GOT3 (cell line): Measurements from ENCODE around the gene SNAPIN.

Experiments used
- DNase-seq: peaks from one replicate; lab custom pipeline; 2025; ENCODE audit warnings: mixed read lengths; lab: John Stamatoyannopoulos, UW

SNAPIN gene

DNA sequence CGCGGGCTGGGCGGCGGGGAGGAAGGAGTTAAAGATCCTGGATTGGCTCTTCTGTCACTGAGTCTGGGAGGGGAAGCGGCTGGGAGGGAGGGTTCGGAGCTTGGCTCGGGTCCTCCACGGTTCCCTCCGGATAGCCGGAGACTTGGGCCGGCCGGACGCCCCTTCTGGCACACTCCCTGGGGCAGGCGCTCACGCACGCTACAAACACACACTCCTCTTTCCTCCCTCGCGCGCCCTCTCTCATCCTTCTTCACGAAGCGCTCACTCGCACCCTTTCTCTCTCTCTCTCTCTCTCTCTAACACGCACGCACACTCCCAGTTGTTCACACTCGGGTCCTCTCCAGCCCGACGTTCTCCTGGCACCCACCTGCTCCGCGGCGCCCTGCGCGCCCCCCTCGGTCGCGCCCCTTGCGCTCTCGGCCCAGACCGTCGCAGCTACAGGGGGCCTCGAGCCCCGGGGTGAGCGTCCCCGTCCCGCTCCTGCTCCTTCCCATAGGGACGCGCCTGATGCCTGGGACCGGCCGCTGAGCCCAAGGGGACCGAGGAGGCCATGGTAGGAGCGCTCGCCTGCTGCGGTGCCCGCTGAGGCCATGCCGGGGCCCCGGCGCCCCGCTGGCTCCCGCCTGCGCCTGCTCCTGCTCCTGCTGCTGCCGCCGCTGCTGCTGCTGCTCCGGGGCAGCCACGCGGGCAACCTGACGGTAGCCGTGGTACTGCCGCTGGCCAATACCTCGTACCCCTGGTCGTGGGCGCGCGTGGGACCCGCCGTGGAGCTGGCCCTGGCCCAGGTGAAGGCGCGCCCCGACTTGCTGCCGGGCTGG is 20.2 kb downstream of the SNAPIN start, which contains the start of gene NPR1:
NPR1 (plus strand) TSS at position 170 of the 818 bp plus-strand sequence; CDS start at position 591, 421 bp downstream.
- DNase-seq = no peak

DNA sequence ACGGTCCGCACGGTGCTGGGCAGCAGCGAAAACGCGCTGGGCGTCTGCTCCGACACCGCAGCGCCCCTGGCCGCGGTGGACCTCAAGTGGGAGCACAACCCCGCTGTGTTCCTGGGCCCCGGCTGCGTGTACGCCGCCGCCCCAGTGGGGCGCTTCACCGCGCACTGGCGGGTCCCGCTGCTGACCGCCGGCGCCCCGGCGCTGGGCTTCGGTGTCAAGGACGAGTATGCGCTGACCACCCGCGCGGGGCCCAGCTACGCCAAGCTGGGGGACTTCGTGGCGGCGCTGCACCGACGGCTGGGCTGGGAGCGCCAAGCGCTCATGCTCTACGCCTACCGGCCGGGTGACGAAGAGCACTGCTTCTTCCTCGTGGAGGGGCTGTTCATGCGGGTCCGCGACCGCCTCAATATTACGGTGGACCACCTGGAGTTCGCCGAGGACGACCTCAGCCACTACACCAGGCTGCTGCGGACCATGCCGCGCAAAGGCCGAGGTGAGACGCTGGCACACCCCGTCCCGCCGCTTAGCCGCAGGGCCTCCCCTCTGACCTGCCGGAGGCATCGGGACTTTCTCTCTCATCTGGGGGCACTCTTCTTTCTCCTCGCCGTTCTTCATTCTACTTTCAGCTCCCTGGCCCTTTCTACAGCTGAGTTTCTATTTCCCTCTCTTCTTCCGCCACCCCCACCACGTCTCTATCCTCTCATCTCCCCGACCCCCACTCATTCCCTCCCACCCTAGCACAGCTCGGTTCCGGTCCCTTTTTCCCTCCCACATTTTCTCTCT is 21.0 kb downstream of the SNAPIN start:
- DNase-seq = no peak

DNA sequence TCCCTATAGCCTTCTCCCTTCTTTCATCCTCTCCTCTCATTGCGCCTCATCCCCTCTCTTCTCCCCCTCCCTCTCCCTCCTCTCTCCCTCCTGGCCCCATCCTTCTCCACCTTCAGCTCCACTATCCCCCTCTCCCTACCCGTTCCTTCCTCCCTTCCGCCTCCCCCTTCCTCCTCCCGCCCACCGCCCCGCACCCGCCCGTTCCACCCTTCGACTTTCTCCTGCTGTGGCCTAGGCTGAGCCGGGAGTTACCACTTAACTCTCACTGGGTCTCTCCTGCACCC is 21.6 kb downstream of the SNAPIN start:
- DNase-seq = no peak

DNA sequence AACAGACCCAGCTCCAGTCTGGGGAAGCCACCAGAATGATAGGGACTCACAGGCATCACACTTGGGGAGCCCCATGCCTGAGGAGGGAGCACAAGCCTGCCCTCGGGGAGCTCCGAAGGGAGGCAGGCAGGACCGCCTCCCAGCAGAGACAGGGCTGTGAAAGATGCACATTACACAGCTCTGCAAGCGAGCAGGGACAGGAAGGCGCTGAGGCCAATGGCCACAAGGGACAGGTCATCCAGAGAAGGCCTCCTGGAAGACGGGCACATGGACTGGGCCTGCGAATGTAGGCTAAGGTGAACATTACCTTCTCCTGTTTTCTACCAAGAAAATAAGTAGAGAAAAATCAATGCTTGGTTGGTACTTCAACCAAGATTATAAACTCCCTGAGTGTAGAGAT is 24.2 kb downstream of the SNAPIN start:
- no peak for DNase-seq

DNA sequence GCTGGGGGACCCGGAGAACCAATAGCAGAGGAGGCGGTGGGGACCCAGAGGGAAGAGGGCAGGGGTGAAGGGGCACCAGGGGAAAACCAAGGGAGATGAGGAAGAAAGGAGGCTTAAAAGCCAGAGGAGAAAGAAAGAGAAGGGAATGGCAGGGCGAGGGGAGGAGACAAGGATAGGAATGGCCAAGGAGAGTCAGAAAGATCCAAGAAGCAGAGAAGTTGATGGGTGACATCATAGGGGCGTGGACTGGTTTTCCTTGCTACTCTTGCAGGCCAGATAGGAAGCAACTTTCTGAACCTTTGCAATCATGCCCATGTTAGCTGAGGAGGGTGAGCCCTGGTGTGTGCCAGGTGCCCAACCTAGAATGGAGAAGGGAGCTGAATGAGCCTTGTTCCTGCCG is 25.4 kb downstream of the SNAPIN start:
- no peak for DNase-seq

DNA sequence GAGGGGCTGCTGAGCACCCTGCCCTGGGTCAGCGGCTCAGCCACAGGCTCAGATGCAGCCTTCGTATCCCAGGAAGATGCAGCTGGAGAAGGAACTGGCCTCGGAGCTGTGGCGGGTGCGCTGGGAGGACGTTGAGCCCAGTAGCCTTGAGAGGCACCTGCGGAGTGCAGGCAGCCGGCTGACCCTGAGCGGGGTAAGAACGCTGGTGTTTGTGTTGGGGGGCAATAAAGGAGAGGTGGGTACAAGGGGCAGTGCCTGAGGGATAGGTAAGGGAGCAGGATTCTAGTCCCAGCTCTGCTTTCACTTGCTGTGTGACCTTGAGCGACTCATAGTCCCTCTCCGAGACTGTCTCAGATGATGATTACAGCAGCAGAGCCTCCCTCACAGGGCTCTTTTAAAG is 26.4 kb downstream of the SNAPIN start:
- no peak for DNase-seq

DNA sequence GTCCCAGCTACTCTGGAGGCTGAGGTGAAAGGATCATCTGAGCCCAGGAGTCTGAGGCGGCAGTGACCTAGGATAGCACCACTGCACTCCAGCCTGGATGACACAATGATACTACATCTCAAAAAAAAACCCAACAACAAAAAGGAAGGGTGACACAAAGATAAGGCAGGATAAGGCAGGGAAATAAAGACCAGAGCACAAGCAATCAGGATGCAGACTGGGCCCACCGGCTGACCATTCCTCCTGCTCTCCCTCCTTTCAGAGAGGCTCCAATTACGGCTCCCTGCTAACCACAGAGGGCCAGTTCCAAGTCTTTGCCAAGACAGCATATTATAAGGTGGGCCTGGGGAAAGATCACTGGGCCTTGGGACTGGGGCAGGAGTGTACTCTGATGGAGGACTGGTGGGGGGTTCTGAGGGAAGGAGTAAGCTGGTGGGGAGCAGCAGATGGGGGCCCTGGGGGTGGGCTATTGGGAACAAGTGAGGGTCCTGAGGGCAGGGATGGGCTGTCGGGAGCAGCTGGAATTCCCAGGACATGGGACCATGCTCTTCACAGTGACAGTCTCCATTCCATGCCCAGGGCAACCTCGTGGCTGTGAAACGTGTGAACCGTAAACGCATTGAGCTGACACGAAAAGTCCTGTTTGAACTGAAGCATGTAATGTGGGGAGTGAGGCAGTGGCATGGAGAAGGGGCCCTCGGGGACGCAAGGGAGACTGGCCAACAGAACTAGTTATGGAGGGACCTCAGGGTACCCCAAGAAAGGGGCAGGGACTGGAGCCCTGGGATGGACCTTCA is 27.2 kb downstream of the SNAPIN start:
- DNase-seq = no peak

DNA sequence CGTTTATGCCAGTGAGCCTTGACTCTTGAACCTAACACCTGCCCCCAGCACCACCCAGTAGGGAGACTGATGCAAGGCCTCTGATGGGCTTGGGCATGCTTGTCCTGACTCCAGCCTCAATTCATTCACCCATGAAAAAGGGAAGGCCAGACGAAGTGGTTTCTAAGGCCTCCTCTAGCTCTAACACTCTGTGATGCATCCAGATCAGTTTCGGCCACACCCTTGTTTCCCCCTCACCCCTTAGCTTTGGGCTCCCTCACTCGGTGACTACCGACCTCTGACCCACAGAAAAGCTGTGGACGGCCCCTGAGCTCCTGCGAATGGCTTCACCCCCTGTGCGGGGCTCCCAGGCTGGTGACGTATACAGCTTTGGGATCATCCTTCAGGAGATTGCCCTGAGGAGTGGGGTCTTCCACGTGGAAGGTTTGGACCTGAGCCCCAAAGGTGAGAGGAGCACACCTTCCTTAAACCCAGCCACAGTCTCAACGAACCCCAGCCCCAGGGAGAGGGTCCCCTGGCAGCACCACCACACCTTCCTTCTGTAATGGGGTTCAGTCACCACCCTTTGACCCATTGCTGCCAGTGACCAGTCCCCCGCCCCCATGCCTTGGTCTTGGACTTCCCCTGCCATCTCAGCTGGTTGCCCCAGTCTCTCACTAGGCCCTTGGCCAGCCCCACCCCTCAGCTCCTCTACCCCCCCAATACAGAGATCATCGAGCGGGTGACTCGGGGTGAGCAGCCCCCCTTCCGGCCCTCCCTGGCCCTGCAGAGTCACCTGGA is 29.0 kb downstream of the SNAPIN start:
- no peak for DNase-seq

DNA sequence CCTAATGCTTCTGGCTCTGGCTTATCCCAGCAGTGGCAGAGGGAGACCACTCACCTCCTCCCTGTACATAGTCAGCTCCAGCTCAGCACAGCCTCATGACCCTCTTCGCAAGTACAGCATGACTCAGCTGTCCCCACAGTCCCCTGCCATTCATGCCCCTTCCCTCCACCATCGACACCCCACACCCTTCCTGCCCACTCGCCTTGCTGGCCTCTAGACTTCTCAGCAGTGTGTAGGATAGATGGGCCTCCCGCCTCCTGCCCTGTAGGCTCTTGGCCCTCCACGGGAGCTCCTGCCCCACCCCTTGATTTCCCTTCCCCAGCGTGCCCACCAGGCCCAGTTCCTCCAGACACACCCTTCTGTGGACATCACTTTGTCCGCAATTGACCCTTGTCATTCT is 29.8 kb downstream of the SNAPIN start:
- DNase-seq = no peak

DNA sequence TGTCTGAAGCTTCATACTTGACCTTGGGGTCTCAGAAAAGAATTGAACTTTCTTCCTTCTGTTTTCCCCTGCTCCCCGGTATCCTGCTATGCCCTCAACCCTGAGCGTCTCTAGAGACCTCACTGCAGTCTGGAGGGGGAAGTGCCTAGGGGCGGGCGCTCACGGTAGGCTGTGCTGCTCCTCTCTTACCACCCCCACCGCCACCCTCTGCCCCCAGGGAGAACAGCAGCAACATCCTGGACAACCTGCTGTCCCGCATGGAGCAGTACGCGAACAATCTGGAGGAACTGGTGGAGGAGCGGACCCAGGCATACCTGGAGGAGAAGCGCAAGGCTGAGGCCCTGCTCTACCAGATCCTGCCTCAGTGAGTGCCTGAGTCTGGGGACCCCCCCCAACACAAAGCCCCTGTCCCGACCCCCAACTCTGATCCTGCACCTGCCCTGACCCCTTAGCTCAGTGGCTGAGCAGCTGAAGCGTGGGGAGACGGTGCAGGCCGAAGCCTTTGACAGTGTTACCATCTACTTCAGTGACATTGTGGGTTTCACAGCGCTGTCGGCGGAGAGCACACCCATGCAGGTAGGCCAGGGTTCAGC is 30.3 kb downstream of the SNAPIN start:
- DNase-seq = no peak

DNA sequence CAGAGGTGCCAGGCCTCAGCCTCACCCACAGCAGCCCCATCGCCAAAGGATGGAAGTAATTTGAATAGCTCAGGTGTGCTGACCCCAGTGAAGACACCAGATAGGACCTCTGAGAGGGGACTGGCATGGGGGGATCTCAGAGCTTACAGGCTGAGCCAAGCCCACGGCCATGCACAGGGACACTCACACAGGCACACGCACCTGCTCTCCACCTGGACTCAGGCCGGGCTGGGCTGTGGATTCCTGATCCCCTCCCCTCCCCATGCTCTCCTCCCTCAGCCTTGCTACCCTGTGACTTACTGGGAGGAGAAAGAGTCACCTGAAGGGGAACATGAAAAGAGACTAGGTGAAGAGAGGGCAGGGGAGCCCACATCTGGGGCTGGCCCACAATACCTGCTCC is 35.0 kb downstream of the SNAPIN start:
- no peak for DNase-seq

DNA sequence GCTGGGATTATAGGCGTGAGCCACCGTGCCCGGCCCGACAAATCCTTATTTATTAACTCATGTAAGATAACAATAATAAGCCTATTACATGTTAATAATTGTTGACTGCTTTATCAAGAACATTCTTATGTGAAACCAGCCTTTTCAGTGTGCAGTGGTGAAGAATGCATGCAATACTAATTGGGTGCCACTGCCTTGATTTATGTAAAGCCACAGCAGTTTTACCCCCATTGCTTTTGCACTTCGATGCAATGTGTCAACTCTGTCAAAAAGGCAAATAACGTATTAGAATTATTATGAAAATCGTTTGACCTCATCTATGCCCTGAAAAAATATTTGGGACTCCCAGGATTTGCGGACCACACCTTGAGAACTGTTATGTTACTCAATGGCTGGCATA is 38.2 kb downstream of the SNAPIN start:
- DNase-seq = no peak

DNA sequence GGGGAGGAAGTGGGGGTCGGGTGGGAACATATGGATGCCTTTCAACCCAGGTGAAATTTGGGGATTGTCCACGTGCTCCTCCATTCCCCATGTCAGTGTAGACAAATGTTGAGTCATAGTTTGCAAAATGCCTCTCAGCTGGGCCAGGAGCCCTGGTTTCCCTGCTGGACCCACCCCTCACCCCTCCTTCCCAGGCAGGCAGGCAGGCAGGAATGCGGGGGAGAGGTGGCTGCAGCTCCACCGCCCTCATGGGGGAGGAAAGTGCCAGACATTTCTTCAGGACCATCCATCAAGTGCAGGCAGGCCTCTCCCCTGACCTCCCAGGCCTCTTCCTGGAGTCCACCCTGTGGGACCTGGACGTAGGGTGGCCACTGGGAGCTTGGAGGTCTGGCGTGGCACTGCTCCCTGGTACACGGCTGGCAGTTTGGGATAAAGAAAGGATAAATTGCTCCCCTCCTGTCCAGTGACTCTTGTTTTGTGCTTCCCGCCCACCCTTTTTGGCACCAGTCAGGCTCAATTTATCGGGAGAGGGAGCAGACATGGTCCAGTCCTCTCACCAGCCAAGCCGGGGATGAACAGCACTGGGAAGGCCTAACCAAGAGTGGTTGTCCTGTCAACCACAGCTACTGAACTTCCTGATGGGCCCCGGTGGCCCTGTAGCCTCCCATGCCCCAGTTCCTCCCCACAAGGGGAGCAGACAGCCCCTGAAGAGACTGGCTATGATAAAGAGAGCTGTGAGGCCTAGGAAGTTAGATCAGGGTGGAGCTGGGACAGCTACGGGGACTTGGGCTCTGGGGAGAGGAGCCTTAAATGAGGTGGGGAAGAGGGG is 38.9 kb downstream of the SNAPIN start:
- DNase-seq = no peak

DNA sequence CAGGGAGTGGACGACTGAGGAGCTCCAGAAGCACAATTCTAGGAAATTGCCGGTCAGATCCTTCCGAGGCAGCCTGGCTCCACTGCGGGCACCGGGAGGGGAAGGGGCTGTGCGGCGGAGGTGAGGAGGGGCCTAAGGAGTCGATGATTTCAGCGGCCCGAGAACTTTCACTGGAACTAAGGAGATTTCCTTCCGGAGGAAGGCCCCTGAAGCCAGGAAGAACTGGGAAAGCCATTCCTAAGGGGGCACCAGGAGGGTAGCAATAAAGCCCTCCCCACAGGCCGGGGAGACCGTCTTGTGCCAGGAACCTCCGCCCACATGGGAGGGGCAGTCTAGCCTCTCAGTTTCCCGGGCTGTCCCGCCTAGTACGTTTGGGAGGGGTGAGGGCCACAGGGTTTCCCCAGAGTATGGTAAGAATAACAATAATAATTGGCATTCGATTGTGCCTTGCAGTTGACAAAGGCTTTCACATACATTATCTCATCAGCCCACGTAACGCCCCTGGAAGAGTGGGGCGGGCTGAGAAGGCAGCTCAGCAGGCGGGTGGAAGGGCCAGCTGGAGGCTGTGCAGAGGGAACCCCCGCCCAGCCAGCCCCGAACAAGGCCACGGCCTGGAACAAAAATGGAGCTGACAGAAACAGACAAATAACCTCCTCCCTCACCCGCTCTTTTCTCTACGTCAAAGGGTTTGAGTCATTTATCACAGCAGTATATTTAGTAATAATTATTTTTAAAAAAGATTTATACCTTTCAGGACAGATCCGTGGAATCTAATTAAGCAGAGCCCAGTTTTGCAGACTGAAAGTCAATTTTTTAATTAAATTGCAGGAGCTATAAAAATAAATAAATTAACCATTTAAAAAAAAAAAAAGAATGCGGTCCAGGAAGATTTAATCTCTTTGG is 39.8 kb downstream of the SNAPIN start:
- no peak for DNase-seq

DNA sequence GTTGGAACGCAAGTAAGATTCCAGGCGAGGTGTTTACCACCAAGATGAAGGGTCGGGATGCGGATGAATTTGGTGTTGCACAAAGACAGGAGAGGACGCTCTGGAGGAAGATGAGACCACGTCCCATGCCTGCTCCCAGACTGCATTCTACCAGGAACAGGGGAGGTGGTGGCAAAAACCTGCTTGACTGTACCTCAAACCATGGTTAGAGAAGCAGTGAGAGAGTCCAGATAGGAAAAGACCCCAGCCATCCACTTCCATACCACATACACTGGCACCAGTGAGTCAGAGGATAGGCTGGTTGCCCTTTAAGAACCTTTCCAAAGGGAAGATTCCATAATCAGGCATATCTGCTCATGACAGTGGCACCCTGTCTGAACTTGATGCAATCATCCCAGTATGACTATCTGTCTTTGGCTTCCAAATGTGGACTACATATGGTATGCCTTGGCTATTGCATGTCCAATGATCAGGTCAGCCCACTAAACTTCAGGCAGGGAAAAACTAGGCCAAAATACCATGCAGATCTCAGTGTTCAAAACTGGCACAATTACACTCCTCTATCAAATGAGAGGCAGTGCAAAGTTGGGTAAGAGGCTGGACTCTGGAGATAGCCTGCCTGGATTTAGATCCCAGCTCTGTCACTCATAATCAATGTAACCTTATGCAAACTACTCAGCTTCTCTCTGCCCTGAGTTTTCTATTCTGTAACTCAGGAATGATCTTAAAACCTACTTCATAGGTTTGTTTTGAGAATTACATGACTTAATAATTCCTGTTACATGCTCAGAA is 40.6 kb downstream of the SNAPIN start:
- no peak for DNase-seq

DNA sequence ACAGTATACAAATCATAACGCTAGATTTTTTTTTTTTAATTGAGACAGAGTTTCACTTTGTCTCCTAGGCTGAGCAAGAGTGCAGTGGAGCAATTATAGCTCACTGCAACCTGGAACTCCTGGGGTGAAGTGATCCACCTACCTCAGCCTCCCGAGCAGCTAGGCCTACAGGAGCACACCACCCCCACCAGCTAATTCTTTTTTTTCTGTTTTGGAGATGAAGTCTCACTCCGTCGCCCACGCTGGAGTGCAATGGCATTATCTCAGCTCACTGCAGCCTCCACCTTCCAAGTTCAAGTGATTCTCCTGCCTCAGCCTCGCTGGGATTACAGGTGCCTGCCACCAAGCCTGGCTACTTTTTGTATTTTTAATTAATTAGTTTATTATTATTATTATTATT is 41.3 kb downstream of the SNAPIN start:
- no peak for DNase-seq

DNA sequence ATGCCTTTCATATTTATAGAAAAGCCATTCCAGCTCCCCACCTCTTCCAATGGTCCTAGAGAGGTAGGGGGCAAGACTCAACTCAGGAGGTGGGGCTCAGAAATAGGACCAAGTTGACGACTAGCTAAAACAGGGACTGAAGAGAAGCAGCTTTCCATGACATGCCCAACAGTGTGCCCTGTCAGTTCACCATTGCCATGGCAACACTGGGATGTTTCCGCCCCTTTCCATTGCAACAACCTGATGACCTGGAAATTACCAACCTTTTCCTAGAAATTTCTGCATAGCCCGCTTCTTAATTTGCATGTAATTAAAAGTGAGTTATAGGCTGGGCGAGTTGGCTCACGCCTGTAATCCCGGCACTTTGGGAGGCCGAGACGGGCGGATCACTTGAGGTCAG is 47.0 kb downstream of the SNAPIN start:
- no peak for DNase-seq

DNA sequence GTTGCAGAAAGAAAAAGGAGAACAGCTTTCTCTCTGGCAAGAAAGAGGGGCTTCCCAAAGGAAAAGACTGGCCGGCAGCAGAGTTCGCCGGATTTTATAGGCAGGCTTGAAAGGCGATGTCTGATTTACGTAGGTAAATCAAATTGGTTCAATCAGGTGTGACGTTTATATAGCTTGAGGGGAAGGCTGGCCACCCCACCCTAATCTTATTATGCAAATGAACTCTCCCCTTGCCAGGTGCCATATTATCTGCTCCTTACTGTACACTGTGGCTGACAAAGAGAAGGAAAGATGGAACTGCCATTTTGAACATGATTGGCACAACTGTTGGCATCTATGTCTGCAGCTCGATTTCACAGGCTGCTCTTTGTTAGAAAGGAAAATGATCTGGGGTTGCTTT is 52.5 kb downstream of the SNAPIN start:
- DNase-seq = no peak
